SU-DHL-6 (cell line): ENCODE data around the gene GPR78.

ENCODE experiments used
- H2AFZ ChIP-seq: fragments of 200-600 bp; sonication (generic); 2 replicates; pipeline ENCODE4 v1.6.1; 2014; ENCODE audit warnings: low read depth, mild to moderate bottlenecking, moderate library complexity, mixed read lengths, antibody characterized with exemption, low read length; ENCODE audit not compliant: severe bottlenecking
- H3F3A ChIP-seq: fragments of 200-600 bp; shearing (Covaris generic); 2 replicates; pipeline ENCODE4 v1.6.0; 2016; ENCODE audit warnings: antibody characterized with exemption, mild to moderate bottlenecking; ENCODE audit not compliant: insufficient read depth
- H3K27ac ChIP-seq: fragments of 200-600 bp; sonication (generic); 2 replicates; pipeline ENCODE4 v1.5.1; 2016; ENCODE audit warnings: low read depth, mild to moderate bottlenecking, low read length, moderate library complexity, mixed read lengths
- H3K27me3 ChIP-seq: fragments of 200-600 bp; sonication (generic), shearing (Covaris generic); 2 replicates; pipeline ENCODE4 v1.6.0; 2014; ENCODE audit warnings: mild to moderate bottlenecking, low read length
- H3K36me3 ChIP-seq: fragments of 200-600 bp; sonication (generic); 2 replicates; pipeline ENCODE4 v1.6.1; 2014; ENCODE audit warnings: mild to moderate bottlenecking, low read length, mixed read lengths
- H3K4me2 ChIP-seq: fragments of 300-600, 200-600 bp; shearing (Covaris generic), sonication (generic); 2 replicates; pipeline ENCODE4 v1.6.0; 2014; ENCODE audit warnings: low read length, low read depth, mild to moderate bottlenecking; ENCODE audit not compliant: poor library complexity, severe bottlenecking
- H3K4me3 ChIP-seq: fragments of 200-600 bp; sonication (generic); 2 replicates; pipeline ENCODE4 v1.5.1; 2014; ENCODE audit warnings: antibody characterized with exemption, low read length, mild to moderate bottlenecking, mixed read lengths; ENCODE audit not compliant: insufficient read depth, poor library complexity, severe bottlenecking
- H3K79me2 ChIP-seq: fragments of 200-600 bp; sonication (generic); 2 replicates; pipeline ENCODE4 v1.6.1; 2014; ENCODE audit warnings: mild to moderate bottlenecking, low read length, moderate library complexity; ENCODE audit not compliant: insufficient read depth
- H3K9ac ChIP-seq: fragments of 200-600 bp; sonication (generic); 2 replicates; pipeline ENCODE4 v1.7.0; 2014; ENCODE audit warnings: mild to moderate bottlenecking, low read length
- H3K9me2 ChIP-seq: fragments of 200-600 bp; sonication (generic); replicated peaks from 2 replicates; pipeline ENCODE4 v1.6.1; 2014; ENCODE audit warnings: low read length; ENCODE audit not compliant: insufficient read depth
- H3K9me3 ChIP-seq: fragments of 200-600 bp; sonication (generic); 2 replicates; pipeline ENCODE4 v1.6.1; 2014; ENCODE audit warnings: low read length, mixed read lengths; ENCODE audit not compliant: insufficient read depth
- H4K20me1 ChIP-seq: fragments of 200-600 bp; sonication (generic); 2 replicates; pipeline ENCODE4 v1.6.1; 2014; ENCODE audit warnings: low read depth, mild to moderate bottlenecking, antibody characterized with exemption, low read length, moderate library complexity, mixed read lengths
- EZH2phosphoT487 ChIP-seq: fragments of 200-600 bp; sonication (generic), shearing (Covaris generic); conservative IDR thresholded peaks from 2 replicates; pipeline ENCODE4 v1.6.1; 2018; ENCODE audit warnings: mild to moderate bottlenecking, antibody characterized with exemption, low read length, moderate library complexity, mixed read lengths
- TF ChIP-seq, protein P1 (sequence below): fragments of 200-600 bp; sonication (generic); IDR thresholded peaks from one replicate; pipeline ENCODE4 v1.5.1; 2017; ENCODE audit warnings: antibody characterized with exemption, mild to moderate bottlenecking, low read length, moderate library complexity; ENCODE audit not compliant: insufficient read depth, poor library complexity, severe bottlenecking

Gene GPR78

GRCh38 chr4:8603931-8604330, 23.7 kb downstream of the GPR78 start:
- H3K79me2 ChIP-seq = no peaks in the 10 kb centered on the region
- no peaks in the 10 kb centered on the region for H4K20me1 ChIP-seq
- H3K9me2 ChIP-seq = no peaks in the 10 kb centered on the region
- no peak overlapping the region for H3K9ac ChIP-seq
- no peak for TF ChIP-seq EZH2phosphoT487
- TF ChIP-seq, protein P1, sequence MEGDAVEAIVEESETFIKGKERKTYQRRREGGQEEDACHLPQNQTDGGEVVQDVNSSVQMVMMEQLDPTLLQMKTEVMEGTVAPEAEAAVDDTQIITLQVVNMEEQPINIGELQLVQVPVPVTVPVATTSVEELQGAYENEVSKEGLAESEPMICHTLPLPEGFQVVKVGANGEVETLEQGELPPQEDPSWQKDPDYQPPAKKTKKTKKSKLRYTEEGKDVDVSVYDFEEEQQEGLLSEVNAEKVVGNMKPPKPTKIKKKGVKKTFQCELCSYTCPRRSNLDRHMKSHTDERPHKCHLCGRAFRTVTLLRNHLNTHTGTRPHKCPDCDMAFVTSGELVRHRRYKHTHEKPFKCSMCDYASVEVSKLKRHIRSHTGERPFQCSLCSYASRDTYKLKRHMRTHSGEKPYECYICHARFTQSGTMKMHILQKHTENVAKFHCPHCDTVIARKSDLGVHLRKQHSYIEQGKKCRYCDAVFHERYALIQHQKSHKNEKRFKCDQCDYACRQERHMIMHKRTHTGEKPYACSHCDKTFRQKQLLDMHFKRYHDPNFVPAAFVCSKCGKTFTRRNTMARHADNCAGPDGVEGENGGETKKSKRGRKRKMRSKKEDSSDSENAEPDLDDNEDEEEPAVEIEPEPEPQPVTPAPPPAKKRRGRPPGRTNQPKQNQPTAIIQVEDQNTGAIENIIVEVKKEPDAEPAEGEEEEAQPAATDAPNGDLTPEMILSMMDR = no peak
- no peaks in the 10 kb centered on the region for H3K36me3 ChIP-seq
- H3K27ac ChIP-seq = no peak overlapping the region
- no peak overlapping the region for H3K4me3 ChIP-seq
- no peaks in the 10 kb centered on the region for H3K9me3 ChIP-seq
- H3F3A ChIP-seq = no peaks in the 10 kb centered on the region
- H3K4me2 ChIP-seq = no peak overlapping the region
- no peaks in the 10 kb centered on the region for H3K27me3 ChIP-seq
- H2AFZ ChIP-seq = no peak overlapping the region

- no peak overlapping the region for H3K4me2 ChIP-seq
- no peak overlapping the region for H3K4me3 ChIP-seq
- no peak overlapping the region for H3K27ac ChIP-seq
- H4K20me1 ChIP-seq = no peaks in the 10 kb centered on the region
- no peaks in the 10 kb centered on the region for H3F3A ChIP-seq
- no peaks in the 10 kb centered on the region for H3K79me2 ChIP-seq
- no peaks in the 10 kb centered on the region for H3K36me3 ChIP-seq
- H3K9ac ChIP-seq = no peak overlapping the region
- no peaks in the 10 kb centered on the region for H3K9me2 ChIP-seq
- no peaks in the 10 kb centered on the region for H3K9me3 ChIP-seq
- H2AFZ ChIP-seq = no peak overlapping the region
- H3K27me3 ChIP-seq = no peaks in the 10 kb centered on the region
- TF ChIP-seq, protein P1 = no peak
- no peak for TF ChIP-seq EZH2phosphoT487
Measured at GRCh38 chr4:8605289-8605688, 25.1 kb downstream of the GPR78 start.

- H3K27me3 ChIP-seq = no peaks in the 10 kb centered on the region
- H3K79me2 ChIP-seq = no peaks in the 10 kb centered on the region
- H3K4me2 ChIP-seq = no peak overlapping the region
- H3K4me3 ChIP-seq = no peak overlapping the region
- H2AFZ ChIP-seq = no peak overlapping the region
- H3K27ac ChIP-seq = no peak overlapping the region
- TF ChIP-seq, protein P1 = no peak
- no peak for TF ChIP-seq EZH2phosphoT487
- no peak overlapping the region for H3K9ac ChIP-seq
- no peaks in the 10 kb centered on the region for H3K9me3 ChIP-seq
- H3K9me2 ChIP-seq = no peaks in the 10 kb centered on the region
- H4K20me1 ChIP-seq = no peaks in the 10 kb centered on the region
- no peaks in the 10 kb centered on the region for H3K36me3 ChIP-seq
- H3F3A ChIP-seq = no peaks in the 10 kb centered on the region
Measured at GRCh38 chr4:8606476-8606875, 26.3 kb downstream of the GPR78 start.
